Ammon's horn (tissue), 1 donor: ENCODE results near the gene TRAF2.
"Not testable (repeated sequence)": the region's sequence is repeated elsewhere in the genome, so short reads cannot be mapped to it uniquely, and the experiment has no call there.

ENCODE experiments used
- DNase-seq: peaks from one replicate; pipeline ENCODE4 v3.0.0-alpha.2; 2016; ENCODE audit warnings: low spot score

The TRAF2 gene, protein sequence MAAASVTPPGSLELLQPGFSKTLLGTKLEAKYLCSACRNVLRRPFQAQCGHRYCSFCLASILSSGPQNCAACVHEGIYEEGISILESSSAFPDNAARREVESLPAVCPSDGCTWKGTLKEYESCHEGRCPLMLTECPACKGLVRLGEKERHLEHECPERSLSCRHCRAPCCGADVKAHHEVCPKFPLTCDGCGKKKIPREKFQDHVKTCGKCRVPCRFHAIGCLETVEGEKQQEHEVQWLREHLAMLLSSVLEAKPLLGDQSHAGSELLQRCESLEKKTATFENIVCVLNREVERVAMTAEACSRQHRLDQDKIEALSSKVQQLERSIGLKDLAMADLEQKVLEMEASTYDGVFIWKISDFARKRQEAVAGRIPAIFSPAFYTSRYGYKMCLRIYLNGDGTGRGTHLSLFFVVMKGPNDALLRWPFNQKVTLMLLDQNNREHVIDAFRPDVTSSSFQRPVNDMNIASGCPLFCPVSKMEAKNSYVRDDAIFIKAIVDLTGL

GRCh38 chr9:136885950-136886578, at the start of gene TRAF2:
Gene TRAF2, plus strand, starts transcription at chr9:136886516. Its CDS starts 12,225 bp downstream, at chr9:136898741.
- peak; percentile 99 for DNase-seq

DNA sequence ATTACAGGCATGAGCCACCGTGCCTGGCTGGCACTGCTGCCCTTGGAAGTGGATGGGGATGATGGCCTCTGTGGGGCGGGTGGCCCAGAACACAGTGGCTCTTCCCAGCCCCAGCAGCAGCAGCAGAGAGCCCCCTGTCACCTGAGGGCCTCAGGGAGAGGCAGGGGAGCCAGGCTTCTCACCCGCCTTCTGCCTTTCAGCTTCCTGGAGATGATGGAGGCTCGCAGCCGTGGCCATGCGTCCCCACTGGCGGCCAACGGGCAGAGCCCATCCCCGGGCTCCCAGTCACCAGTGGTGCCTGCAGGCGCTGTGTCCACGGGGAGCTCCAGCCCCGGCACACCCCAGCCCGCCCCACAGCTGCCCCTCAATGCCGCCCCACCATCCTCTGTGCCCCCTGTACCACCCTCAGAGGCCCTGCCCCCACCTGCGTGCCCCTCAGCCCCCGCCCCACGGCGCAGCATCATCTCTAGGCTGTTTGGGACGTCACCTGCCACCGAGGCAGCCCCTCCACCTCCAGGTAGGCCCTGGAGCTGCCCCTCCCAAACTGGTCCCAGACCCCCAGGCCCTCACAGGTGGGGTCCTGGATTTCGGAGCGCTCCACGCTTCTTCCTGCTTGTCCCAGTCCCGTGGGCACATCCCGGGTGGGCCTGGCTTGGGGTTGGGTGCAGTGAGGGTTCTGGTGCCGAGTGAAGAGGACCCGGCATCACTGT, 49.0 kb upstream of the TRAF2 start:
- DNase-seq, result no peak

GRCh38 chr9:136837856-136838277, 48.4 kb upstream of the TRAF2 start:
- DNase-seq, result not testable (repeated sequence)

DNA sequence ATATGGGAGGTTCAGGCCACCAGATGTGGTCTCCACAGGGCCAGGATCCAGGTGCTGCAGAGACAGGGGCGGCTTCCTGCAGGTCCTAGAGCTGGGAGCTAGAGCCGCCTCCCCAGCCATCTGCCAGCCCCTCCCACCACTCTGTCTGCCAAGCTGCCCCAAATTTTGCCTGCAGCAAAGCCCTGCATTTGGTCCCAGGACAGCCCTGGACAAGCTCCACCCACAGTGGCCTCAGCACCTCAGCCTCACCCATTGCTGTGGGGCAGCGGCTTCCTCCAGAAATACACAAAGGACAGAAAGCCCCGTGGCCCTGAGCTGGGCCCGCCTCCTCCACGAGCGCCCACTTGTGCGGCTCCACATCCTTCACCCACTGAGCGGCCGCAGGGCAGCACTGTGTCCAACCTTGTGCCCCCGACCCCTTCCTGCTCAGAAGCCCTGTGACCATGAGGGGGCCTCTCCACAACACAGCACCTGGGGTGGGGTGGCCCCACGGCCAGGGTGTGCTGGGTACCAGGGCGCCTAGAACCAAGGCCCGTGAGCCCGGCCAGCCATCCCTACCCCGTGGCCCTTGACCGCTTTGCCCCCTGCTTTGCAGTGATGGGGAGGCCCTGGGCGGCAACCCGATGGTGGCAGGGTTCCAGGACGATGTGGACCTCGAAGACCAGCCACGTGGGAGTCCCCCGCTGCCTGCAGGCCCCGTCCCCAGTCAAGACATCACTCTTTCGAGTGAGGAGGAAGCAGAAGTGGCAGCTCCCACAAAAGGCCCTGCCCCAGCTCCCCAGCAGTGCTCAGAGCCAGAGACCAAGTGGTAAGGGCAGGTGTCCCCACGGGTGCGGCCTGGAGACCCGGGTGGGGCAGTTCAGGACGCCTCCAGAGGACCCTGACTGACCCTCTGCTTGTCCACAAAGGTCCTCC, 47.7 kb upstream of the TRAF2 start:
- no peak for DNase-seq

DNA sequence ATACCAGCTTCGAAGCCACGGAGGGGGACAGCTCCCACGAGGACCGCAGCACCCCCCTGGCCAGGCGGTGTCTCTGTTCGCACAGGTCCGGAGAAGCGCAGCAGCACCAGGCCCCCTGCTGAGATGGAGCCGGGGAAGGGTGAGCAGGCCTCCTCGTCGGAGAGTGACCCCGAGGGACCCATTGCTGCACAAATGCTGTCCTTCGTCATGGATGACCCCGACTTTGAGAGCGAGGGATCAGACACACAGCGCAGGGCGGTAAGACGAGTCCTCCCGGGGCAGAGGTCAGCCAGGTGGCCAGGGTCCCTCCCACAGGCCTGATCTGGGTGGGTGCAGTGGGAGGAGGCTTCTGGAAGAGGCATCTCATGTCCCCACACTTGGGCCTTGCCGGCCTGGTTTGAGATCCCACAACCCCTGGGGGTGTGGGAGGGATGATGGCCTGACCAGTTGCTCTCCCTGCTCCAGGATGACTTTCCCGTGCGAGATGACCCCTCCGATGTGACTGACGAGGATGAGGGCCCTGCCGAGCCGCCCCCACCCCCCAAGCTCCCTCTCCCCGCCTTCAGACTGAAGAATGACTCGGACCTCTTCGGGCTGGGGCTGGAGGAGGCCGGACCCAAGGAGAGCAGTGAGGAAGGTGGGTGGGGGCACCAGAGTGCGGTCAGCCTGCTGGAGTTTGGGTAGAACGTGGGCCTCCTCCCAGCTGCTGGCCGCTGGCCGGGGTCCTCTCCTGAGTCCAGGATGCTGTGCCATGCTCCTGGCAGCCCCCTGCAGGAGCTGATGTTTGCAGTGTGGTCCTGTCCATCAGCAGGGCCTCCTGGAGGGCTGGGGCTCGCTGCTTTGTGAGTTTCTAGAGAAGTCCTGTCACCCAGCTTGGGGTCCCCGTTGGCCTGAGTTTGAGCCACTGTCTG, 46.8 kb upstream of the TRAF2 start:
- DNase-seq, result no peak

DNA sequence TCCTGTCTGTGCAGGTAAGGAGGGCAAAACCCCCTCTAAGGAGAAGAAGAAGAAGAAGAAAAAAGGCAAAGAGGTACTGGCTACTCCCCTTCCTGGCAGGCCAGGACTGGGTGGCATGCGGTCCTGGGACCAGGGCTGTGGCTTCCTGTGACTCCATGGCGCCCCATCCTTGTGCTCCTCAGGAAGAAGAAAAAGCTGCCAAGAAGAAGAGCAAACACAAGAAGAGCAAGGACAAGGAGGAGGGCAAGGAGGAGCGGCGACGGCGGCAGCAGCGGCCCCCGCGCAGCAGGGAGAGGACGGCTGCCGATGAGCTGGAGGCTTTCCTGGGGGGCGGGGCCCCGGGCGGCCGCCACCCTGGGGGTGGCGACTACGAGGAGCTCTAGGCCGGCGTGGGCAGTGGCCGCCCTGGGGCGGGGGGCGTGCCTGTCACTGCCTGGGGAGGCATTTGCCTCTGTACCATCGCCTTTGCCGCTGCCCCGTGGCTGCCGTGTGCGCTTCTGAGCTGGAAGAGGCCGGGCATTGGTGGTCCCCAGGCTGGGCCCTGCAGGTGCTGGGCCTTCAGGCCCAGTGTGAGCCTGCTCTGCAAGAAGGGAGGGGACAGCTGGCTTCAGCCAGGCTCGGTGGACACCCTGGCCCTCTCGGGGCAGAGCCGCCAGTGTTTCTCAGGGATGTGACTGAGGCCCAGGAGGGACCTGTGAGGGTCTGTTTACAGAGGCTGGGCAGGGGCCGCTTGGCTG, 46.0 kb upstream of the TRAF2 start:
- no peak for DNase-seq

DNA sequence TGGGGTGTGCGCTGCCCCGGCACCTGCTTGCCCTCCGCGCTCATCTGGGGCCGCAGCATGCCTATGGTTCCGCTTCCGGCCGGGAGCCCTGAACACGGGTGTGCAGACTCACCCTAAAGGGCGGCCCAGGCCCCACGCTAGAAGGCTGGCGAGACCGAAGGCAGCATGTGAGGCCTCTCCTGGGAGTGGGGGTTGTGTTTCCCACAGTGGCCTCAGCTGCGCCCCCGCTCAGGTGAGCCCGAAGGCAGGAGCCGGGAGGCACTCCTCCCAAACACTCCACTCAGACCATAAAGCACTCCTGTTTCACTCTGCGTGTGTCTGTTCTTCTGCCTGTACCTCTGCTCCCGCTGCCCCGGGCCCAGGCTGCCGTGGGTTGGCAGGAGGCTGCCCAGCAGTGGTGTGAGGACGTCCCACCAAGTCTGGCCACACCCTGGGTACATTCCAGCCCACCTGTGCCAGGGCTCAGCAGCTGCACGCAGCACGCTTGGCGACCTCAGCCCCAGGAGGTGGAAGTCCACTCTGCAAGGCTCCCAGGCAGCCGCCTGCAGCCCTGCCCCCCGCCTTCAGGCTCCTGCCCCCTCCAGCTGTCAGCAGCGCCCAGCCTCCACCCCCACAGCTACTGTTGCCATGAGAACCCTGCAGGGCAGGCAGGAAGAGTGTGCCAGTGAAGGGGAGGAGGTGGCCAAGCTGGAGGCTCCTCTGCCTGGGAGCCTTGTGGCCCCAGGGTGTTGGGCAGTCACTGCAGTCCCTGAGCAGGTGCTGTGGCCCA, 45.3 kb upstream of the TRAF2 start:
- DNase-seq, result peak; percentile 91

- DNase-seq, result not testable (repeated sequence)
These were observed 44.5 kb upstream of the TRAF2 start for GRCh38 chr9:136841646-136842379.

- peak; percentile 90 for DNase-seq
These were observed 43.9 kb upstream of the TRAF2 start, which contains the start of gene AJM1 for GRCh38 chr9:136842380-136842948. Gene AJM1, plus strand, starts transcription at chr9:136842478. Its CDS starts 1,937 bp downstream, at chr9:136844415.

DNA sequence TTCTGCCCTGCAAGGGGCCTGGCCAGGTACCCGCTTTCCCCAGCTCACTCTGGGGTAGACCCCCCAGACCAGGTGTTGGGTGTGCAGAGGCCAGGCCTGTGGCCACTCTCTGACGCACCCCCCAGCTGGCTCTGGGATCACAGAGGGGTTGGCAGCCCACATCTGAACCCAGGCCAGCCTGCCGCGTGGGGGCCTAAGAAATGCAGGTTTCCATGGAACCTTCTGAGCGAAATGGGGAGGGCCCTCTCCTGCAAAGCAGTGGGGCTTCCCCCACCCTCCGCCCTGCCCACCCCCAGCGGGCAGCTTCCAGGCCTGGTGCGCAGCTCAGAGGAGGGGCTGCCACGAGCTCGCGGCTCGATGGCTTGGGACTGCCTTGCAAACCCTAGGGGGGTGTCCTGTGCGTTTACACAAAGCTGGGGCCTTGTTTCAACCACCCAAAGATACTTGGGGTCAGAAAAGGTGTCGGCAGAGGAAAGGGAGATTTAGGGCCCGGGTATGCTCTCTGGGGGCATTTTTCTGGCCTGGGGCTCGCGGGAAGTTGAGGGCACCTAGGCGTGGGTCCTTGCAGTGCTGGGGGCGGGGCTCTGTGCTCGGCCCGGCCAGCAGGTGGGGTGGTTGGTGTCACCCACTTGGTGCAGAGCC, 43.0 kb upstream of the TRAF2 start:
- DNase-seq, result not testable (repeated sequence)

DNA sequence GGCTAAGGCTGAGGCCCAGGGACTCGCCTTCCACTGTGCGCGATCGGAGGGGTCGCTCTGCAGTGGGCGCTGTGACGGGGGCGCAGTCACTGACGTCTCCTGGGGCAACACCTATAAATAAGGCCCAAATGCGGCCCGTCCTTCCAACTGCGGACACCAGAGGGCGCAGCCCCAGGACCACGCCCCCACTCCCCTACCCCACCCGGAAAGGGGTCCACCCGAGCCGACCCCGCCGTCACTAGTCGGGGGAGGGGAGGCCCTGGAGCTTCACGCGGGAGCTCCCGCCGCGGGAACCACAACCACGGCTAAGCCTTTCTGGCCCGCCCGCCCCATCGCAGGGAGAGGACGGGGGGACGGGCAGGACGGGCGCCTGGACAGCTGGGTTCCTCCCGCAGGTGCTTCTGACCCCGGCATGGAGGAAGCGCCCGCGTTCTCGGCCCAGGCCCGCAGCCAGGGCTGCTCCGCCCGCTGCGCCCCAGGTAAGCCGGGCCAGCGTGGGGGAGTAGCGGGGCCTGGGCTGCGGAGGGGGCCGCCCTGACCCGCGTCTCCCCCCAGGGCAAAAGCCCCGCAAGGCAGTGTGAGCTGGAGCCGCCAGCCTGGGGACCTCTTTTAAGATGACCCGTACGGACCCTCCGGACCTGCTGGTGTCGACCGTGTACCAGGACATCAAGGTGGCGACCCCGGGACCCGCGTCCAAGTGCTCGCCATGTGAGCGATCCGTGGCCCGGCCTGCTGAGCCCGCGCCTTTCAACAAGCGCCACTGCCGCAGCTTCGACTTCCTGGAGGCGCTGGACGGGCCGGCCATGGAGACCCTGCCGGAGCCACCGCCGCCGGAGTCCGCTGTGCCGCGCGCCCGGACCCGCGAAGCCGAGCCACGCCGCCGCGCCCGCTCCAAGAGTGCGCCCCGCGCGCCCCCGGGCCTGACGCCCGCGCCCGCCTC, 42.2 kb upstream of the TRAF2 start:
- not testable (repeated sequence) for DNase-seq

GRCh38 chr9:136844761-136845464, 41.4 kb upstream of the TRAF2 start:
- DNase-seq, result no peak

GRCh38 chr9:136845465-136846260, 40.7 kb upstream of the TRAF2 start:
- no peak for DNase-seq

DNA sequence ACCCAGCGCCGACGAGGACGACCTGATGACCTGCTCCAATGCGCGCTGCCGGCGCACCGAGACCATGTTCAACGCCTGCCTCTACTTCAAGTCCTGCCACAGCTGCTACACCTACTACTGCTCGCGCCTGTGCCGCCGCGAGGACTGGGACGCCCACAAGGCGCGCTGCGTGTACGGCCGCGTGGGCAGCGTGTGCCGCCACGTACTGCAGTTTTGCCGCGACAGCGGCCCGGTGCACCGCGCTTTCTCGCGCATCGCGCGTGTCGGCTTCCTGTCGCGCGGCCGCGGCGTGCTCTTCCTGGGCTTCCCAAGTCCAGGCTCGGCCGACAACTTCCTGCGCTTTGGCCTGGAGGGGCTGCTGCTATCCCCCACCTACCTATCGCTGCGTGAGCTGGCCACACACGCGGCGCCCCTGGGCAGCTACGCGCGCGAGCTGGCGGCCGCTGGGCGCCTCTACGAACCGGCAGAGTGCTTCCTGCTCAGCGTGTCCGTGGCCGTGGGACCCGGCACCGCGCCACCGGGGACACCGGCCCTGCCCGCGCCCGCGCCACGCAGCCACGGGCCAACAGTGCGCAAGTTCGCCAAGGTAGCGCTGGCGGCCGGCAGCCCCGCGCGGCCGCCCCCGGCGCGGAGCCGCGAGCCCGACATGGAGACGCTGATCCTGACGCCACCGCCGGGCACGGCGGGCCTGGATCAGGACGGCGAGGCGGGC, 39.8 kb upstream of the TRAF2 start:
- DNase-seq, result no peak
